Liver (tissue), 9 donors: ENCODE data around the gene PTPRD. TPM values are rescaled to one million over a fixed set of nuclear protein-coding genes. Genes with fewer than 3 reads are reported as not detected.

Experiments
- DNase-seq: peaks from one replicate; pipeline ENCODE4 v3.0.0-alpha.2; 2017; ENCODE audit warnings: low spot score
- H3K27ac ChIP-seq, 2 donors: one replicate each; pipeline ENCODE4 v1.7.0; 2013; ENCODE audit warnings: inconsistent platforms in 2 of 2, low read length in 2 of 2, control low read depth in 1 of 2, low read depth in 1 of 2, mild to moderate bottlenecking in 1 of 2
- H3K27me3 ChIP-seq, 4 donors: one replicate each; pipeline versions ENCODE4 v1.6.1 to v1.7.0; 2013; ENCODE audit warnings: low read length in 3 of 4, inconsistent platforms in 1 of 4, mild to moderate bottlenecking in 1 of 4, moderate library complexity in 1 of 4; ENCODE audit not compliant: control insufficient read depth in 4 of 4, insufficient read depth in 4 of 4
- H3K36me3 ChIP-seq, 4 donors: one replicate each; pipeline versions ENCODE4 v1.6.1 to v1.7.0; 2013; ENCODE audit warnings: low read length in 3 of 4, mild to moderate bottlenecking in 3 of 4, low read depth in 1 of 4, moderate library complexity in 1 of 4; ENCODE audit not compliant: control insufficient read depth in 4 of 4, insufficient read depth in 3 of 4
- H3K4me1 ChIP-seq, 4 donors: one replicate each; pipeline versions ENCODE4 v1.6.1 to v1.7.0; 2013; ENCODE audit warnings: low read length in 3 of 4, mild to moderate bottlenecking in 3 of 4, moderate library complexity in 1 of 4; ENCODE audit not compliant: control insufficient read depth in 4 of 4, insufficient read depth in 4 of 4
- H3K4me3 ChIP-seq, 3 donors: one replicate each; pipeline versions ENCODE4 v1.6.1 to v1.7.0; 2013; ENCODE audit warnings: low read length in 3 of 3, control low read depth in 1 of 3, low read depth in 1 of 3, mild to moderate bottlenecking in 1 of 3
- H3K9ac ChIP-seq, 2 donors: one replicate each; pipeline ENCODE4 v1.7.0; 2013; ENCODE audit warnings: low read length in 2 of 2, mild to moderate bottlenecking in 2 of 2, moderate library complexity in 2 of 2, control low read depth in 1 of 2, low read depth in 1 of 2
- H3K9me3 ChIP-seq, 4 donors: one replicate each; pipeline versions ENCODE4 v1.6.1 to v1.7.0; 2013; ENCODE audit warnings: low read length in 3 of 4; ENCODE audit not compliant: control insufficient read depth in 4 of 4
- ATF3 ChIP-seq: IDR thresholded peaks from 2 replicates; pipeline ENCODE4 v1.6.1; 2016; ENCODE audit warnings: antibody characterized with exemption
- EGR1 ChIP-seq, 2 donors: IDR thresholded peaks; 2 replicates each; pipeline ENCODE4 v1.6.1; 2016 to 2018; ENCODE audit warnings: antibody characterized with exemption in 2 of 2, low read depth in 2 of 2
- FOXA1 ChIP-seq: IDR thresholded peaks from 2 replicates; pipeline ENCODE4 v1.6.1; 2016; ENCODE audit warnings: antibody characterized with exemption
- FOXA2 ChIP-seq: IDR thresholded peaks from 2 replicates; pipeline ENCODE4 v1.6.1; 2016; ENCODE audit warnings: antibody characterized with exemption
- GABPA ChIP-seq, 2 donors: IDR thresholded peaks in 1 of 2; conservative IDR thresholded peaks in 1 of 2; 2 replicates each; pipeline ENCODE4 v1.6.1; 2016; ENCODE audit warnings: antibody characterized with exemption in 2 of 2, mild to moderate bottlenecking in 1 of 2, moderate library complexity in 1 of 2
- HNF4A ChIP-seq, 2 donors: conservative IDR thresholded peaks; 2 replicates each; pipeline ENCODE4 v1.6.1; 2016; ENCODE audit warnings: antibody characterized with exemption in 2 of 2, mild to moderate bottlenecking in 2 of 2
- HNF4G ChIP-seq: IDR thresholded peaks from 2 replicates; pipeline ENCODE4 v1.6.1; 2016; ENCODE audit warnings: antibody characterized with exemption
- JUND ChIP-seq, 2 donors: IDR thresholded peaks; 2 replicates each; pipeline ENCODE4 v1.6.1; 2016; ENCODE audit warnings: antibody characterized with exemption in 2 of 2
- MAX ChIP-seq: IDR thresholded peaks from 2 replicates; pipeline ENCODE4 v1.6.1; 2016; ENCODE audit warnings: antibody characterized with exemption
- NR2F2 ChIP-seq: IDR thresholded peaks from 2 replicates; pipeline ENCODE4 v1.6.1; 2016; ENCODE audit warnings: antibody characterized with exemption
- RAD21 ChIP-seq, 2 donors: IDR thresholded peaks; 2 replicates each; pipeline ENCODE4 v1.6.1; 2016; ENCODE audit warnings: antibody characterized with exemption in 2 of 2, mild to moderate bottlenecking in 2 of 2
- RXRA ChIP-seq, 2 donors: IDR thresholded peaks; 2 replicates each; pipeline ENCODE4 v1.6.1; 2017 to 2018; ENCODE audit warnings: antibody characterized with exemption in 2 of 2, mild to moderate bottlenecking in 1 of 2
- SP1 ChIP-seq: IDR thresholded peaks from 2 replicates; pipeline ENCODE4 v1.6.1; 2018; ENCODE audit warnings: antibody characterized with exemption, mild to moderate bottlenecking
- TAF1 ChIP-seq: conservative IDR thresholded peaks from 2 replicates; pipeline ENCODE4 v1.6.1; 2016; ENCODE audit warnings: antibody characterized with exemption, mild to moderate bottlenecking
- YY1 ChIP-seq: IDR thresholded peaks from 2 replicates; pipeline ENCODE4 v1.6.1; 2016; ENCODE audit warnings: antibody characterized with exemption, mild to moderate bottlenecking
- ZBTB33 ChIP-seq: IDR thresholded peaks from 2 replicates; pipeline ENCODE4 v1.6.1; 2016; ENCODE audit warnings: antibody characterized with exemption
- WGBS: extraction: QIAGEN DNeasy Blood & Tissue Kit; methylation state at CpG from one replicate; pipeline ENCODE4 v1.1.7; 2013; 5-methylcytosine and 5-hydroxymethylcytosine counted together
- polyA plus RNA-seq, 2 donors: library from polyadenylated mRNA; stranded (reverse) in 1 of 2; unstranded in 1 of 2; fragments of 200-250 nt in 1 of 2; fragments of >200 nt in 1 of 2; fragmentation: Nextera tagmentation in 1 of 2; extraction: Ambion mirVana in 1 of 2; gene quantifications; one replicate each; pipeline versions ENCODE4 v1.2.1 to v1.2.3, GENCODE V29; 2013 to 2015
- total RNA-seq, 2 donors: library from RNA; depleted of rRNA; stranded (reverse); fragments of >200 nt; gene quantifications; one replicate each; pipeline ENCODE4 v1.2.3, GENCODE V29; 2014
- TF ChIP-seq, protein P1 (sequence below): fragments of 150-350 bp; IDR thresholded peaks from 2 replicates; pipeline ENCODE4 v1.5.1; 2017; ENCODE audit warnings: improper control_type of control experiment, low read depth, low read length; ENCODE audit not compliant: missing input control
- TF ChIP-seq, protein P2 (sequence below): IDR thresholded peaks from 2 replicates; pipeline ENCODE4 v1.6.1; 2016; ENCODE audit warnings: antibody characterized with exemption, mild to moderate bottlenecking
- donor health status: healthy.
- donor health status: healthy.
- donor health status: healthy.
- donor health status: healthy.
- donor health status: healthy.

The PTPRD gene
- total and polyA plus RNA-seq, 4 donors: 0.78 to 34.2 (median 4.7) TPM

- 95% methylated on average over 2 of the region's 2 CpGs for WGBS
- H3K4me1 ChIP-seq: no peaks in the 10 kb centered on the region
- H3K4me3 ChIP-seq: no peak overlapping the region
- H3K27ac ChIP-seq: no peak overlapping the region
- DNase-seq: no peak
- no peaks in the 10 kb centered on the region for H3K27me3 ChIP-seq
- no peaks in the 10 kb centered on the region for H3K9me3 ChIP-seq
- no peaks in the 10 kb centered on the region for H3K36me3 ChIP-seq
- TF ChIP-seq, protein P1, sequence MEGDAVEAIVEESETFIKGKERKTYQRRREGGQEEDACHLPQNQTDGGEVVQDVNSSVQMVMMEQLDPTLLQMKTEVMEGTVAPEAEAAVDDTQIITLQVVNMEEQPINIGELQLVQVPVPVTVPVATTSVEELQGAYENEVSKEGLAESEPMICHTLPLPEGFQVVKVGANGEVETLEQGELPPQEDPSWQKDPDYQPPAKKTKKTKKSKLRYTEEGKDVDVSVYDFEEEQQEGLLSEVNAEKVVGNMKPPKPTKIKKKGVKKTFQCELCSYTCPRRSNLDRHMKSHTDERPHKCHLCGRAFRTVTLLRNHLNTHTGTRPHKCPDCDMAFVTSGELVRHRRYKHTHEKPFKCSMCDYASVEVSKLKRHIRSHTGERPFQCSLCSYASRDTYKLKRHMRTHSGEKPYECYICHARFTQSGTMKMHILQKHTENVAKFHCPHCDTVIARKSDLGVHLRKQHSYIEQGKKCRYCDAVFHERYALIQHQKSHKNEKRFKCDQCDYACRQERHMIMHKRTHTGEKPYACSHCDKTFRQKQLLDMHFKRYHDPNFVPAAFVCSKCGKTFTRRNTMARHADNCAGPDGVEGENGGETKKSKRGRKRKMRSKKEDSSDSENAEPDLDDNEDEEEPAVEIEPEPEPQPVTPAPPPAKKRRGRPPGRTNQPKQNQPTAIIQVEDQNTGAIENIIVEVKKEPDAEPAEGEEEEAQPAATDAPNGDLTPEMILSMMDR: no peak
- TF ChIP-seq ATF3 (no peak), MAX (no peak), GABPA (IDR thresholded peaks at IDR 0.05 in 1 of 2, conservative IDR thresholded peaks at IDR 0.05 in 1 of 2) (no peak), RXRA (IDR thresholded peaks at IDR 0.05) (no peak), EGR1 (IDR thresholded peaks at IDR 0.05; ENCODE audit: low read depth in 2 of 2) (no peak), NR2F2 (no peak), HNF4G (no peak), FOXA1 (no peak), JUND (IDR thresholded peaks at IDR 0.05) (no peak), ZBTB33 (no peak), TAF1 (no peak), SP1 (no peak), FOXA2 (no peak), RAD21 (IDR thresholded peaks at IDR 0.05) (no peak), HNF4A (conservative IDR thresholded peaks at IDR 0.05) (no peak), YY1 (no peak)
- TF ChIP-seq, protein P2, sequence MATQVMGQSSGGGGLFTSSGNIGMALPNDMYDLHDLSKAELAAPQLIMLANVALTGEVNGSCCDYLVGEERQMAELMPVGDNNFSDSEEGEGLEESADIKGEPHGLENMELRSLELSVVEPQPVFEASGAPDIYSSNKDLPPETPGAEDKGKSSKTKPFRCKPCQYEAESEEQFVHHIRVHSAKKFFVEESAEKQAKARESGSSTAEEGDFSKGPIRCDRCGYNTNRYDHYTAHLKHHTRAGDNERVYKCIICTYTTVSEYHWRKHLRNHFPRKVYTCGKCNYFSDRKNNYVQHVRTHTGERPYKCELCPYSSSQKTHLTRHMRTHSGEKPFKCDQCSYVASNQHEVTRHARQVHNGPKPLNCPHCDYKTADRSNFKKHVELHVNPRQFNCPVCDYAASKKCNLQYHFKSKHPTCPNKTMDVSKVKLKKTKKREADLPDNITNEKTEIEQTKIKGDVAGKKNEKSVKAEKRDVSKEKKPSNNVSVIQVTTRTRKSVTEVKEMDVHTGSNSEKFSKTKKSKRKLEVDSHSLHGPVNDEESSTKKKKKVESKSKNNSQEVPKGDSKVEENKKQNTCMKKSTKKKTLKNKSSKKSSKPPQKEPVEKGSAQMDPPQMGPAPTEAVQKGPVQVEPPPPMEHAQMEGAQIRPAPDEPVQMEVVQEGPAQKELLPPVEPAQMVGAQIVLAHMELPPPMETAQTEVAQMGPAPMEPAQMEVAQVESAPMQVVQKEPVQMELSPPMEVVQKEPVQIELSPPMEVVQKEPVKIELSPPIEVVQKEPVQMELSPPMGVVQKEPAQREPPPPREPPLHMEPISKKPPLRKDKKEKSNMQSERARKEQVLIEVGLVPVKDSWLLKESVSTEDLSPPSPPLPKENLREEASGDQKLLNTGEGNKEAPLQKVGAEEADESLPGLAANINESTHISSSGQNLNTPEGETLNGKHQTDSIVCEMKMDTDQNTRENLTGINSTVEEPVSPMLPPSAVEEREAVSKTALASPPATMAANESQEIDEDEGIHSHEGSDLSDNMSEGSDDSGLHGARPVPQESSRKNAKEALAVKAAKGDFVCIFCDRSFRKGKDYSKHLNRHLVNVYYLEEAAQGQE: no peak
- H3K9ac ChIP-seq: no peak overlapping the region
These were observed 731.1 kb downstream of the PTPRD start for GRCh38 chr9:9881692-9882091.
